Ectodermal cell (in vitro differentiated cells): ENCODE results near the gene UQCRFS1.
"Not testable (repeated sequence)": the region's sequence is repeated elsewhere in the genome, so short reads cannot be mapped to it uniquely, and the experiment has no call there.

Experiments used
- H3K27ac ChIP-seq: 2 replicates; pipeline ENCODE4 v1.7.0; 2013; ENCODE audit warnings: mild to moderate bottlenecking, low read depth, low read length; ENCODE audit not compliant: insufficient read depth, poor library complexity, severe bottlenecking
- H3K27me3 ChIP-seq: 2 replicates; pipeline ENCODE4 v1.7.0; 2013; ENCODE audit warnings: mild to moderate bottlenecking, low read length; ENCODE audit not compliant: insufficient read depth, control insufficient read depth, poor library complexity, severe bottlenecking
- H3K36me3 ChIP-seq: one replicate; pipeline ENCODE4 v1.7.0; 2013; ENCODE audit warnings: low read length; ENCODE audit not compliant: control insufficient read depth, insufficient read depth
- H3K4me1 ChIP-seq: one replicate; pipeline ENCODE4 v1.7.0; 2013; ENCODE audit warnings: low read length; ENCODE audit not compliant: control insufficient read depth, insufficient read depth
- H3K4me3 ChIP-seq: 2 replicates; pipeline ENCODE4 v1.7.0; 2013; ENCODE audit warnings: low read depth, low read length, control low read depth; ENCODE audit not compliant: insufficient read depth
- H3K9me3 ChIP-seq: 2 replicates; pipeline ENCODE4 v1.7.0; 2013; ENCODE audit warnings: mild to moderate bottlenecking, low read length, moderate library complexity; ENCODE audit not compliant: control insufficient read depth
- WGBS, 2 experiments: methylation state at CpG; one replicate each; pipeline ENCODE4 v1.1.7; 2013; ENCODE audit warnings: missing lambda C conversion rate in 2 of 2; 5-methylcytosine and 5-hydroxymethylcytosine counted together

Gene UQCRFS1

GRCh38 chr19:29215322-29215845 is 2.4 kb upstream of the UQCRFS1 start:
- Histone ChIP-seq H3K4me1 (peaks cover 3% of the 10 kb centered on the region), H3K4me3 (no peak overlapping the region), H3K9me3 (no peaks in the 10 kb centered on the region), H3K27ac (no peak overlapping the region), H3K27me3 (no peaks in the 10 kb centered on the region), H3K36me3 (no peaks in the 10 kb centered on the region)
- 92 to 93% methylated on average over 7 of the region's 7 CpGs for WGBS, 2 experiments

- WGBS, 2 experiments: 83 to 94% methylated on average over 2 of the region's 2 CpGs
- H3K27me3 ChIP-seq: no peaks in the 10 kb centered on the region
- no peak overlapping the region for H3K4me3 ChIP-seq
- H3K27ac ChIP-seq: no peak overlapping the region
- no peaks in the 10 kb centered on the region for H3K9me3 ChIP-seq
- H3K36me3 ChIP-seq: no peaks in the 10 kb centered on the region
- H3K4me1 ChIP-seq: peaks cover 3% of the 10 kb centered on the region
Measured at GRCh38 chr19:29214411-29214810, 1.5 kb upstream of the UQCRFS1 start.

GRCh38 chr19:29212356-29212647 is 649 bp downstream of the UQCRFS1 start:
- WGBS, 2 experiments: 0% methylated on average over 6 to 7 of the region's 7 CpGs
- Histone ChIP-seq H3K9me3 (no peaks in the 10 kb centered on the region), H3K27ac (peak overlapping the region; percentile 76)

GRCh38 chr19:29211562-29212355 is 1.2 kb downstream of the UQCRFS1 start:
- peaks cover 3% of the 10 kb centered on the region for H3K36me3 ChIP-seq
- H3K9me3 ChIP-seq: no peaks in the 10 kb centered on the region
- no peaks in the 10 kb centered on the region for H3K27me3 ChIP-seq
- peaks cover 3% of the 10 kb centered on the region for H3K4me1 ChIP-seq
- 36 to 37% methylated on average over 18 of the region's 18 CpGs for WGBS, 2 experiments
- peak overlapping the region; percentile 88 for H3K4me3 ChIP-seq
- no peak overlapping the region for H3K27ac ChIP-seq

More at GRCh38 chr19:29212356-29212647, 649 bp downstream of the UQCRFS1 start:
- Histone ChIP-seq H3K4me3 (peak overlapping the region; percentile 88), H3K4me1 (peaks cover 3% of the 10 kb centered on the region), H3K36me3 (no peaks in the 10 kb centered on the region), H3K27me3 (no peaks in the 10 kb centered on the region)

- not testable (repeated sequence) for H3K9me3 ChIP-seq, H3K4me1 ChIP-seq, H3K27ac ChIP-seq, H3K36me3 ChIP-seq, H3K27me3 ChIP-seq
- 90 to 94% methylated on average over 2 of the region's 3 CpGs for WGBS, 2 experiments
- peak overlapping the region; percentile 88 for H3K4me3 ChIP-seq
Measured at GRCh38 chr19:29211041-29211440, 1.9 kb downstream of the UQCRFS1 start.

GRCh38 chr19:29210502-29210901 is 2.4 kb downstream of the UQCRFS1 start:
- not testable (repeated sequence) for H3K4me1 ChIP-seq, H3K4me3 ChIP-seq, H3K27me3 ChIP-seq, H3K27ac ChIP-seq, H3K9me3 ChIP-seq, H3K36me3 ChIP-seq
- WGBS, 2 experiments: 94 to 100% methylated on average over 2 to 3 of the region's 3 CpGs

- not testable (repeated sequence) for H3K4me1 ChIP-seq, H3K27me3 ChIP-seq, H3K27ac ChIP-seq, H3K9me3 ChIP-seq, H3K36me3 ChIP-seq, H3K4me3 ChIP-seq
- WGBS, 2 experiments: 94 to 98% methylated on average over 10 to 11 of the region's 14 CpGs
Measured at GRCh38 chr19:29207403-29208187, 5.4 kb downstream of the UQCRFS1 start.

- peaks cover 10% of the 10 kb centered on the region for H3K36me3 ChIP-seq
- H3K9me3 ChIP-seq: no peaks in the 10 kb centered on the region
- H3K27ac ChIP-seq: no peak overlapping the region
- WGBS, 2 experiments: 88 to 94% methylated on average over 3 of the region's 3 CpGs
- H3K4me1 ChIP-seq: no peaks in the 10 kb centered on the region
- H3K27me3 ChIP-seq: no peaks in the 10 kb centered on the region
- H3K4me3 ChIP-seq: no peak overlapping the region
Measured at GRCh38 chr19:29206453-29206852, 6.5 kb downstream of the UQCRFS1 start.

GRCh38 chr19:29202281-29202680 is 10.7 kb downstream of the UQCRFS1 start:
- no peak overlapping the region for H3K27ac ChIP-seq
- H3K36me3 ChIP-seq: peaks cover 10% of the 10 kb centered on the region
- no peaks in the 10 kb centered on the region for H3K4me1 ChIP-seq
- no peaks in the 10 kb centered on the region for H3K27me3 ChIP-seq
- WGBS, 2 experiments: 88 to 91% methylated on average over 2 of the region's 2 CpGs
- H3K9me3 ChIP-seq: no peaks in the 10 kb centered on the region
- no peak overlapping the region for H3K4me3 ChIP-seq

- H3K27ac ChIP-seq: no peak overlapping the region
- 76 to 96% methylated on average over 2 of the region's 2 CpGs for WGBS, 2 experiments
- H3K4me3 ChIP-seq: no peak overlapping the region
- peaks cover 8% of the 10 kb centered on the region for H3K36me3 ChIP-seq
- H3K27me3 ChIP-seq: no peaks in the 10 kb centered on the region
- no peaks in the 10 kb centered on the region for H3K9me3 ChIP-seq
- no peaks in the 10 kb centered on the region for H3K4me1 ChIP-seq
Measured at GRCh38 chr19:29201855-29202254, 11.1 kb downstream of the UQCRFS1 start.
